Keratinocyte (primary cell): ENCODE results near the gene DDX51.

Experiments
- EZH2 ChIP-seq: IDR thresholded peaks from one replicate; pipeline ENCODE4 v1.6.1; 2012; ENCODE audit warnings: inconsistent platforms, mild to moderate bottlenecking, low read length, moderate library complexity
- TF ChIP-seq, protein P1 (sequence below), 3 experiments: IDR thresholded peaks in 1 of 3; conservative IDR thresholded peaks in 1 of 3; optimal IDR thresholded peaks in 1 of 3; 2 replicates in 2 of 3; 3 replicates in 1 of 3; pipeline versions ENCODE3 to v1.5.1; 2011; ENCODE audit warnings: low read length in 3 of 3, mild to moderate bottlenecking in 3 of 3, moderate library complexity in 2 of 3, control low read depth in 1 of 3, inconsistent platforms in 1 of 3; ENCODE audit not compliant: insufficient read depth in 2 of 3; ENCODE audit errors: extremely low read depth in 1 of 3

DNA sequence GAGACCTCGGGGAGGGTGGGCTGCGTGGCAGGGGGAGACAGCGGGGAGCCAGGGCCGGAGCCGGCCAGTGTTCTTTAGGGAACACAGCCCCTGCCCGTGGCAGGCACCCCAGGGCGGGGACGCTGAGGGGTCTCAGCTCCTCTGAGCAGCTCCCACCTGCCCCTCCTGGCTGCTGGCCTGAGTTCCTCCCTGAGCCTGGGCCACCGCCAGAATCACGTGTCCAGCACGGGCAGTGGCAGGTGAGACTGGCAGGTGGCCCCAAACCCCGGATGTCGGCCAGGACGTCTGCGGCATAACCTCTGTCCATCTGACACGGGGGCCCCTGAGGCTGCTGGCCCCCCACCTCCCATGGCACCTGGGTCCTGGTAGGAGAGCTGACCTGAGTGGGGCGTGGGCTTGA is 25.3 kb upstream of the DDX51 start:
- TF ChIP-seq, protein P1, sequence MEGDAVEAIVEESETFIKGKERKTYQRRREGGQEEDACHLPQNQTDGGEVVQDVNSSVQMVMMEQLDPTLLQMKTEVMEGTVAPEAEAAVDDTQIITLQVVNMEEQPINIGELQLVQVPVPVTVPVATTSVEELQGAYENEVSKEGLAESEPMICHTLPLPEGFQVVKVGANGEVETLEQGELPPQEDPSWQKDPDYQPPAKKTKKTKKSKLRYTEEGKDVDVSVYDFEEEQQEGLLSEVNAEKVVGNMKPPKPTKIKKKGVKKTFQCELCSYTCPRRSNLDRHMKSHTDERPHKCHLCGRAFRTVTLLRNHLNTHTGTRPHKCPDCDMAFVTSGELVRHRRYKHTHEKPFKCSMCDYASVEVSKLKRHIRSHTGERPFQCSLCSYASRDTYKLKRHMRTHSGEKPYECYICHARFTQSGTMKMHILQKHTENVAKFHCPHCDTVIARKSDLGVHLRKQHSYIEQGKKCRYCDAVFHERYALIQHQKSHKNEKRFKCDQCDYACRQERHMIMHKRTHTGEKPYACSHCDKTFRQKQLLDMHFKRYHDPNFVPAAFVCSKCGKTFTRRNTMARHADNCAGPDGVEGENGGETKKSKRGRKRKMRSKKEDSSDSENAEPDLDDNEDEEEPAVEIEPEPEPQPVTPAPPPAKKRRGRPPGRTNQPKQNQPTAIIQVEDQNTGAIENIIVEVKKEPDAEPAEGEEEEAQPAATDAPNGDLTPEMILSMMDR (optimal IDR thresholded peaks at IDR 0.05 in 1 of 3, IDR thresholded peaks at IDR 0.05 in 1 of 3, conservative IDR thresholded peaks at IDR 0.05 in 1 of 3; ENCODE audit: extremely low read depth in 1 of 3, insufficient read depth in 2 of 3, low read length in 3 of 3) = no peak
- TF ChIP-seq EZH2 = no peak
